Measurements from ENCODE around the gene THRB. TPM values are rescaled to one million over a fixed set of nuclear protein-coding genes. Genes with fewer than 3 reads are reported as not detected.

THRB gene
- total and polyA plus RNA-seq, 2 donors (not counting 3 experiments of a cell fraction or from before 2014, with no cell fraction given): 0.06 TPM; not detected in 1

DNA sequence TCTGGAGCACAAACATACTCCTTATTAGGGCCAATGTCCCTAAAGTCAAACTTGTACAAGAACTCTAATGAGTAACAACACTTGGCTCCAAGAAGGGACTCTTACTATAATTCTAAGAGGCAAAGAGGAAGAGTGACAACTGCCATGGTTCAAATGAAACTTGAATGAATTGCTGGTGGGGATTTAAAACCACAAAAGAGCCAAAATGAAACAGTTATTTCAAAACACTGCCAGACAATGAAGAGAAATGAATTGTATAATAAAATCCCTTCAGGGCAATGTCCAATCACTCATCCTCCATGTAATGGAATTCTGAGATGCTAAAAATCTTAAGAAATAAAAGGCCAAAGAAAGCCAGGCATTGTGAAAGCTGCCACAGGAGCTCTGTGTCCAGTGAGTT lies 14.2 kb downstream of the THRB start:
- POLR2A ChIA-PET: no interaction called here
- H3K9me3 ChIP-seq (replicated peaks; ENCODE audit: control insufficient read depth, insufficient read depth, low read length): no peaks in the 10 kb centered on the region

DNA sequence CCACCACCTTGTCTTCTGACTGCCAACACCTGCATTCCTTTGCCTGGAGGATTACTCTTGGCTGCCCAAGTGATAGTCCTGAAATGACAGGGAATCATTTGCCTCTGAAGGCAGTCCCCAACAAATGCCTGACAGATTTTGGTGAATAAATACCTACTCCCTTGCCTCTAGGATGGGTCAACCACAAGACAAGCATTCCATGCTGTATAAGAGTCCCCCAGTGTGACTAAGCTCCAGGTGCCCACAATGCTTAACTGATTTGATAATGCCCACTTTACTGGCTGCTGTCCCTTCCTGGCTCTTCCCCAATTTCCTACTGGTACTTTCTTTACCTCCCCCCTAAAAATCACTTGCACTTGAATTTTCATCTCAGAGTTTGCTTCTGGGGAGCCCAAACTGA lies 14.8 kb downstream of the THRB start:
- Histone ChIP-seq H3K27ac (ENCODE audit: insufficient read depth, low read depth, low read length) (no peak overlapping the region), H4K20me1 (replicated peaks; ENCODE audit: control insufficient read depth, extremely low read depth, insufficient read depth, low read length) (no peaks in the 10 kb centered on the region), H3K79me2 (ENCODE audit: control insufficient read depth, insufficient read depth, low read length) (no peaks in the 10 kb centered on the region), H3K4me2 (ENCODE audit: insufficient read depth, low read length) (no peak overlapping the region), H3K9me3 (replicated peaks; ENCODE audit: control insufficient read depth, insufficient read depth, low read length) (no peaks in the 10 kb centered on the region), H2AFZ (ENCODE audit: low read depth, low read length) (no peak overlapping the region), H3K9me1 (replicated peaks; ENCODE audit: control insufficient read depth, extremely low read depth, insufficient read depth, low read length) (no peaks in the 10 kb centered on the region), H3K9ac (replicated peaks; ENCODE audit: extremely low read depth, insufficient read depth, low read length) (no peak overlapping the region), H3K4me3 (replicated peaks in 1 of 3; ENCODE audit: insufficient read depth in 1 of 3, low read depth in 1 of 3, low read length in 3 of 3) (no peak overlapping the region), H3K4me1 (ENCODE audit: control insufficient read depth, extremely low read depth, insufficient read depth, low read length) (no peaks in the 10 kb centered on the region), H3K36me3 (ENCODE audit: control insufficient read depth in 2 of 2, extremely low read depth in 1 of 2, insufficient read depth in 2 of 2, low read length in 2 of 2) (no peaks in the 10 kb centered on the region), H3K27me3 (ENCODE audit: control insufficient read depth in 2 of 2, insufficient read depth in 2 of 2, low read length in 2 of 2) (peaks cover 4 to 8% of the 10 kb centered on the region in 2 experiments)
- POLR2A ChIA-PET: no interaction called here
- DNase-seq (ENCODE audit: low read depth, low spot score) (no peak), FAIRE-seq (no peak)
- TF ChIP-seq GATA2 (IDR thresholded peaks at IDR 0.05; ENCODE audit: insufficient read depth, insufficient read length, low read depth, low read length) (no peak), FOS (IDR thresholded peaks at IDR 0.05; ENCODE audit: borderline replicate concordance, insufficient read depth, low read length) (no peak), POLR2A (IDR thresholded peaks at IDR 0.05; ENCODE audit: low read depth, low read length) (no peak), EZH2 (IDR thresholded peaks at IDR 0.05; ENCODE audit: borderline replicate concordance, low read depth, low read length, severe bottlenecking) (no peak)
- TF ChIP-seq, protein P1, sequence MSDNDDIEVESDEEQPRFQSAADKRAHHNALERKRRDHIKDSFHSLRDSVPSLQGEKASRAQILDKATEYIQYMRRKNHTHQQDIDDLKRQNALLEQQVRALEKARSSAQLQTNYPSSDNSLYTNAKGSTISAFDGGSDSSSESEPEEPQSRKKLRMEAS (IDR thresholded peaks at IDR 0.05; ENCODE audit: insufficient read depth, insufficient read length): no peak
- CTCF ChIA-PET: interaction anchor here (0.6 to 1.8 kb wide), 4 partner anchors 16 to 161 kb away, joined by 3 to 4 read pairs (median 3); no protein-coding TSS in a partner anchor
- intact Hi-C loops (cut with micrococcal nuclease) (no loop called here), dilution Hi-C loops (cut with MboI; ENCODE audit: extremely low pct_ligation_motif_present, low sequenced_read_pairs) (no loop called here)
- no TSS peak for BruUV-seq (replicated peaks)

More for the DNA sequence above, 14.2 kb downstream of the THRB start:
- Histone ChIP-seq H3K27me3 (ENCODE audit: control insufficient read depth in 2 of 2, insufficient read depth in 2 of 2, low read length in 2 of 2) (peaks cover 4 to 8% of the 10 kb centered on the region in 2 experiments), H3K4me3 (replicated peaks in 1 of 3; ENCODE audit: insufficient read depth in 1 of 3, low read depth in 1 of 3, low read length in 3 of 3) (no peak overlapping the region), H3K36me3 (ENCODE audit: control insufficient read depth in 2 of 2, extremely low read depth in 1 of 2, insufficient read depth in 2 of 2, low read length in 2 of 2) (no peaks in the 10 kb centered on the region), H3K9ac (replicated peaks; ENCODE audit: extremely low read depth, insufficient read depth, low read length) (no peak overlapping the region), H3K9me1 (replicated peaks; ENCODE audit: control insufficient read depth, extremely low read depth, insufficient read depth, low read length) (no peaks in the 10 kb centered on the region), H3K79me2 (ENCODE audit: control insufficient read depth, insufficient read depth, low read length) (no peaks in the 10 kb centered on the region), H2AFZ (ENCODE audit: low read depth, low read length) (no peak overlapping the region), H3K4me2 (ENCODE audit: insufficient read depth, low read length) (no peak overlapping the region), H4K20me1 (replicated peaks; ENCODE audit: control insufficient read depth, extremely low read depth, insufficient read depth, low read length) (no peaks in the 10 kb centered on the region), H3K4me1 (ENCODE audit: control insufficient read depth, extremely low read depth, insufficient read depth, low read length) (no peaks in the 10 kb centered on the region), H3K27ac (ENCODE audit: insufficient read depth, low read depth, low read length) (no peak overlapping the region)
- DNase-seq (ENCODE audit: low read depth, low spot score) (no peak), FAIRE-seq (no peak)
- TF ChIP-seq JUN (IDR thresholded peaks at IDR 0.05; ENCODE audit: borderline replicate concordance, insufficient read depth, insufficient read length, low read depth) (no peak), EZH2 (IDR thresholded peaks at IDR 0.05; ENCODE audit: borderline replicate concordance, low read depth, low read length, severe bottlenecking) (no peak), GATA2 (IDR thresholded peaks at IDR 0.05; ENCODE audit: insufficient read depth, insufficient read length, low read depth, low read length) (no peak)
- CTCF ChIA-PET: interaction anchor here (0.9 to 1.8 kb wide), 4 partner anchors 16 to 161 kb away, joined by 3 to 4 read pairs (median 3); no protein-coding TSS in a partner anchor
- BruUV-seq (replicated peaks): no TSS peak
- intact Hi-C loops (cut with micrococcal nuclease) (no loop called here), dilution Hi-C loops (cut with MboI; ENCODE audit: extremely low pct_ligation_motif_present, low sequenced_read_pairs) (no loop called here)

Measured in endothelial cell of umbilical vein (primary cell).